A673 (cell line): ENCODE data around the gene PBX1.

ENCODE experiments used
- CTCF ChIP-seq: fragments of 300-800, 200-600 bp; sonication (generic); conservative IDR thresholded peaks from 2 replicates; pipeline ENCODE4 v1.5.1; 2017; ENCODE audit warnings: low read depth, mild to moderate bottlenecking, antibody characterized with exemption, low read length, moderate library complexity, mixed read lengths
- EZH2 ChIP-seq: fragments of 200-600 bp; sonication (generic); IDR thresholded peaks from 2 replicates; pipeline ENCODE4 v1.6.1; 2017; ENCODE audit warnings: borderline replicate concordance, low read depth, mild to moderate bottlenecking, mixed read lengths, antibody characterized with exemption, low read length; ENCODE audit not compliant: poor library complexity, severe bottlenecking

GRCh38 chr1:164631751-164632150 is 72.8 kb downstream of the PBX1 start:
- TF ChIP-seq CTCF = no peak
- TF ChIP-seq EZH2 = no peak
